Adrenal gland (tissue), 5 donors: ENCODE measurements around the gene RASEF.

ENCODE experiments used
- POLR2A ChIP-seq, 2 donors: fragments of 450-650 bp; IDR thresholded peaks; one replicate each; pipeline ENCODE4 v1.6.1; 2017; ENCODE audit warnings: antibody characterized with exemption in 2 of 2, mild to moderate bottlenecking in 2 of 2, moderate library complexity in 1 of 2
- TF ChIP-seq, protein P1 (sequence below), 6 experiments: fragments of 450-650 bp in 4 of 6; fragments of 200-600 bp in 2 of 6; sonication (generic) in 1 of 6; IDR thresholded peaks; 1 replicate in 5 of 6; 2 replicates in 1 of 6; pipeline versions ENCODE4 v1.5.1 to v1.8.0; 2016 to 2021; ENCODE audit warnings: antibody characterized with exemption in 6 of 6, mild to moderate bottlenecking in 2 of 6, moderate library complexity in 1 of 6
- donor health status: DM: no; HTN: no; CAD: no.

DNA sequence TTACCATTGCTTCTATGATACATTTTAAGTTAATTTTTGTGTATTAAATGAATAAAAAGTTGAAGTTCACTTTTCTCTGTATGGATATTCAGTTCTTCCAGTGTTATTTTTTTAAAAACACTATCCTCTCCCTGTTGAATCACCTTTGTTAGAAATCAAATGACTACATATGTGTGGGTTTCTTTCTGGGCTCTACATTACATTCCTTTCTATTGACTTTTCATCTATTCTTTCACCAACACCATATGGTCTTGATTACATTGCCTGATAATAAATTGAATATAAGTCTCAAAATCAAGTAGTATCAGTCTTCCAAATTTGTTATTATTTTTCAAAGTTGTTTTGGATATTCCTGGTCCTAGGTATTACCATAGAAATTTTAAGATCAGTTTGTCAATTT is 7.3 kb upstream of the RASEF start:
- TF ChIP-seq, protein P1, sequence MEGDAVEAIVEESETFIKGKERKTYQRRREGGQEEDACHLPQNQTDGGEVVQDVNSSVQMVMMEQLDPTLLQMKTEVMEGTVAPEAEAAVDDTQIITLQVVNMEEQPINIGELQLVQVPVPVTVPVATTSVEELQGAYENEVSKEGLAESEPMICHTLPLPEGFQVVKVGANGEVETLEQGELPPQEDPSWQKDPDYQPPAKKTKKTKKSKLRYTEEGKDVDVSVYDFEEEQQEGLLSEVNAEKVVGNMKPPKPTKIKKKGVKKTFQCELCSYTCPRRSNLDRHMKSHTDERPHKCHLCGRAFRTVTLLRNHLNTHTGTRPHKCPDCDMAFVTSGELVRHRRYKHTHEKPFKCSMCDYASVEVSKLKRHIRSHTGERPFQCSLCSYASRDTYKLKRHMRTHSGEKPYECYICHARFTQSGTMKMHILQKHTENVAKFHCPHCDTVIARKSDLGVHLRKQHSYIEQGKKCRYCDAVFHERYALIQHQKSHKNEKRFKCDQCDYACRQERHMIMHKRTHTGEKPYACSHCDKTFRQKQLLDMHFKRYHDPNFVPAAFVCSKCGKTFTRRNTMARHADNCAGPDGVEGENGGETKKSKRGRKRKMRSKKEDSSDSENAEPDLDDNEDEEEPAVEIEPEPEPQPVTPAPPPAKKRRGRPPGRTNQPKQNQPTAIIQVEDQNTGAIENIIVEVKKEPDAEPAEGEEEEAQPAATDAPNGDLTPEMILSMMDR (IDR thresholded peaks at IDR 0.05): no peak
- TF ChIP-seq POLR2A (IDR thresholded peaks at IDR 0.05): no peak
